Adrenal gland (tissue), 5 donors: ENCODE measurements around the gene PDCD1.

ENCODE experiments used
- POLR2A ChIP-seq, 2 donors: fragments of 450-650 bp; IDR thresholded peaks; one replicate each; pipeline ENCODE4 v1.6.1; 2017; ENCODE audit warnings: antibody characterized with exemption in 2 of 2, mild to moderate bottlenecking in 2 of 2, moderate library complexity in 1 of 2
- TF ChIP-seq, protein P1 (sequence below), 6 experiments: fragments of 450-650 bp in 4 of 6; fragments of 200-600 bp in 2 of 6; sonication (generic) in 1 of 6; IDR thresholded peaks; 1 replicate in 5 of 6; 2 replicates in 1 of 6; pipeline versions ENCODE4 v1.5.1 to v1.8.0; 2016 to 2021; ENCODE audit warnings: antibody characterized with exemption in 6 of 6, mild to moderate bottlenecking in 2 of 6, moderate library complexity in 1 of 6
- donor health status: DM: no; HTN: no; CAD: no.

GRCh38 chr2:241833101-241833663 is 25.5 kb downstream of the PDCD1 start:
- TF ChIP-seq POLR2A (IDR thresholded peaks at IDR 0.05) = no peak
- TF ChIP-seq, protein P1, sequence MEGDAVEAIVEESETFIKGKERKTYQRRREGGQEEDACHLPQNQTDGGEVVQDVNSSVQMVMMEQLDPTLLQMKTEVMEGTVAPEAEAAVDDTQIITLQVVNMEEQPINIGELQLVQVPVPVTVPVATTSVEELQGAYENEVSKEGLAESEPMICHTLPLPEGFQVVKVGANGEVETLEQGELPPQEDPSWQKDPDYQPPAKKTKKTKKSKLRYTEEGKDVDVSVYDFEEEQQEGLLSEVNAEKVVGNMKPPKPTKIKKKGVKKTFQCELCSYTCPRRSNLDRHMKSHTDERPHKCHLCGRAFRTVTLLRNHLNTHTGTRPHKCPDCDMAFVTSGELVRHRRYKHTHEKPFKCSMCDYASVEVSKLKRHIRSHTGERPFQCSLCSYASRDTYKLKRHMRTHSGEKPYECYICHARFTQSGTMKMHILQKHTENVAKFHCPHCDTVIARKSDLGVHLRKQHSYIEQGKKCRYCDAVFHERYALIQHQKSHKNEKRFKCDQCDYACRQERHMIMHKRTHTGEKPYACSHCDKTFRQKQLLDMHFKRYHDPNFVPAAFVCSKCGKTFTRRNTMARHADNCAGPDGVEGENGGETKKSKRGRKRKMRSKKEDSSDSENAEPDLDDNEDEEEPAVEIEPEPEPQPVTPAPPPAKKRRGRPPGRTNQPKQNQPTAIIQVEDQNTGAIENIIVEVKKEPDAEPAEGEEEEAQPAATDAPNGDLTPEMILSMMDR (IDR thresholded peaks at IDR 0.05) = no peak
